Endothelial cell of umbilical vein (primary cell): Measurements from ENCODE around the gene PVR. TPM values are rescaled to one million over a fixed set of nuclear protein-coding genes. Genes with fewer than 3 reads are reported as not detected.

Experiments
- BruUV-seq: library from RNA; stranded (reverse); fragments of 400-500 nt; replicated peaks from 2 replicates; lab custom pipeline; 2021; lab: Mats Ljungman, UMichigan
- CTCF ChIA-PET: fragments of 300-600, 350-600 bp; sonication (Branson Sonifier 250); formaldehyde crosslinking; loops from one replicate; lab custom pipeline; 2021; ENCODE audit warnings: antibody characterized with exemption, inconsistent platforms; lab: Charles Lee
- POLR2A ChIA-PET: fragments of 300-600, 350-600 bp; sonication (Branson Sonifier 250); formaldehyde crosslinking; loops from one replicate; lab custom pipeline; 2021; ENCODE audit warnings: antibody characterized with exemption, inconsistent platforms; lab: Charles Lee
- DNase-seq: peaks from one replicate; pipeline ENCODE4 v3.0.0-alpha.2; 2011; ENCODE audit warnings: low read depth, low spot score
- FAIRE-seq: peaks from 2 replicates; lab custom pipeline; 2011; peaks lifted over from hg19 to GRCh38; lab: Jason Lieb, UNC
- H2AFZ ChIP-seq: 2 replicates; pipeline ENCODE4 v1.6.0; 2012; ENCODE audit warnings: low read depth, low read length, control low read depth, inconsistent platforms
- H3K27ac ChIP-seq: 2 replicates; pipeline ENCODE4 v1.5.1; 2011; ENCODE audit warnings: low read depth, mild to moderate bottlenecking, control low read depth, low read length, moderate library complexity; ENCODE audit not compliant: insufficient read depth
- H3K27me3 ChIP-seq, 2 experiments: 2 replicates each; pipeline versions ENCODE4 v1.6.0 to v1.6.1; 2011; ENCODE audit warnings: low read length in 2 of 2, mixed read lengths in 1 of 2; ENCODE audit not compliant: control insufficient read depth in 2 of 2, insufficient read depth in 2 of 2
- H3K36me3 ChIP-seq, 2 experiments: 2 replicates in 1 of 2; 3 replicates in 1 of 2; pipeline ENCODE4 v1.5.1; 2011; ENCODE audit warnings: low read length in 2 of 2, mild to moderate bottlenecking in 1 of 2, moderate library complexity in 1 of 2; ENCODE audit not compliant: control insufficient read depth in 2 of 2, insufficient read depth in 2 of 2; ENCODE audit errors: extremely low read depth in 1 of 2
- H3K4me1 ChIP-seq: 3 replicates; pipeline ENCODE4 v1.5.1; 2011; ENCODE audit warnings: mild to moderate bottlenecking, low read length; ENCODE audit not compliant: control insufficient read depth, insufficient read depth; ENCODE audit errors: extremely low read depth
- H3K4me2 ChIP-seq: 2 replicates; pipeline ENCODE4 v1.6.1; 2011; ENCODE audit warnings: low read length, control low read depth, mixed read lengths; ENCODE audit not compliant: insufficient read depth
- H3K4me3 ChIP-seq, 3 experiments: fragments of 200-600 bp in 1 of 3; sonication (generic), shearing (Covaris generic) in 1 of 3; replicated peaks in 1 of 3; 2 replicates each; pipeline ENCODE4 v1.5.1; 2011 to 2016; ENCODE audit warnings: control low read depth in 3 of 3, low read length in 3 of 3, mild to moderate bottlenecking in 2 of 3, inconsistent platforms in 1 of 3, low read depth in 1 of 3, moderate library complexity in 1 of 3; ENCODE audit not compliant: insufficient read depth in 1 of 3
- H3K79me2 ChIP-seq: 2 replicates; pipeline ENCODE4 v1.6.0; 2012; ENCODE audit warnings: low read length, inconsistent platforms; ENCODE audit not compliant: control insufficient read depth, insufficient read depth
- H3K9ac ChIP-seq: replicated peaks from 2 replicates; pipeline ENCODE3; 2011; ENCODE audit warnings: low read length, control low read depth; ENCODE audit not compliant: insufficient read depth; ENCODE audit errors: extremely low read depth
- H3K9me1 ChIP-seq: replicated peaks from 3 replicates; pipeline ENCODE4 v1.6.0; 2011; ENCODE audit warnings: mild to moderate bottlenecking, low read length; ENCODE audit not compliant: control insufficient read depth, insufficient read depth; ENCODE audit errors: extremely low read depth
- H3K9me3 ChIP-seq: replicated peaks from 2 replicates; pipeline ENCODE4 v1.5.1; 2012; ENCODE audit warnings: low read length, inconsistent platforms; ENCODE audit not compliant: control insufficient read depth, insufficient read depth
- H4K20me1 ChIP-seq: replicated peaks from 2 replicates; pipeline ENCODE3; 2011; ENCODE audit warnings: mild to moderate bottlenecking, low read length; ENCODE audit not compliant: control insufficient read depth, insufficient read depth; ENCODE audit errors: extremely low read depth
- FOS ChIP-seq: IDR thresholded peaks from 2 replicates; pipeline ENCODE4 v1.6.1; 2011; ENCODE audit warnings: mild to moderate bottlenecking, low read length, moderate library complexity, borderline replicate concordance; ENCODE audit not compliant: insufficient read depth
- GATA2 ChIP-seq: IDR thresholded peaks from 2 replicates; pipeline ENCODE4 v1.7.0; 2011; ENCODE audit warnings: low read depth, mild to moderate bottlenecking, moderate library complexity, mixed read lengths, low read length; ENCODE audit not compliant: insufficient read length, insufficient read depth
- MYC ChIP-seq: IDR thresholded peaks from one replicate; pipeline ENCODE4 v1.6.1; 2011; ENCODE audit warnings: mild to moderate bottlenecking, low read depth, low read length
- POLR2A ChIP-seq: IDR thresholded peaks from 2 replicates; pipeline ENCODE4 v1.6.1; 2012; ENCODE audit warnings: low read depth, mild to moderate bottlenecking, control low read depth, low read length
- dilution Hi-C: fragments of 300-500 bp; cut with MboI; formaldehyde crosslinking; loops from one replicate; pipeline ENCODE4 v1.15.0; 2019; ENCODE audit warnings: low sequenced_read_pairs; ENCODE audit not compliant: extremely low pct_ligation_motif_present
- intact Hi-C: fragments of 100-400 bp; cut with micrococcal nuclease; formaldehyde crosslinking; loops from one replicate; pipeline ENCODE4 v1.10.0; 2022
- polyA plus RNA-seq, 4 experiments: library from polyadenylated mRNA; depleted of rRNA in 3 of 4; stranded (reverse) in 3 of 4; unstranded in 1 of 4; fragments of >200 nt; gene quantifications; 2 replicates each; pipeline versions ENCODE4 v1.2.1 to v1.2.3, GENCODE V29; 2011 to 2012; ENCODE audit warnings: missing spikeins in 1 of 4
- total RNA-seq: library from RNA; stranded (reverse); gene quantifications from 2 replicates; pipeline ENCODE4 v1.2.3, GENCODE V29; 2021
- TF ChIP-seq, protein P1 (sequence below): IDR thresholded peaks from 2 replicates; pipeline ENCODE4 v1.6.1; 2011; ENCODE audit not compliant: insufficient read depth, insufficient read length
- TF ChIP-seq, protein P2 (sequence below), 2 donors: IDR thresholded peaks; 1 replicate in 1 of 2; 2 replicates in 1 of 2; pipeline ENCODE4 v1.5.1; 2011; ENCODE audit warnings: low read length in 2 of 2, mild to moderate bottlenecking in 2 of 2, moderate library complexity in 2 of 2, control low read depth in 1 of 2, inconsistent platforms in 1 of 2, low read depth in 1 of 2; ENCODE audit not compliant: insufficient read depth in 1 of 2; ENCODE audit errors: extremely low read depth in 1 of 2

PVR gene
- total and polyA plus RNA-seq, 2 donors (not counting 3 experiments of a cell fraction or from before 2014, with no cell fraction given) = 133 to 226 TPM

DNA sequence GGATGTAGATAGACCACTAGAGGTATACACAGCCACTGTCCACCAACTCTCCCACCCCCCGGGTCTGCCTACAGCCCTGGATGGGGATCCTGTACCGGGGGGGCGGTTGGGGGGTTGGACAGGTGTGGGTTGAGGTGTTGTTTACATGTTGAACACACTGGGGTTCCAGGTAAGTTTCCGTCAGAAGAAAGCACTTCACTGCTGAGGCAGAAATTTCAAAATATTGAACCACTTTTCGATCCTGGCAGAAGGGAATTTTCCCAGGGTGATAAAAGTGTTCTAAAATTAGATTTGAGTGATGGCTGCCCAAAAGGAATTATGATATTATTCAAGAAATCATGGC, 48.6 kb downstream of the PVR start:
- TF ChIP-seq FOS = no peak
- no peak for TF ChIP-seq GATA2
- no peak for TF ChIP-seq POLR2A
- Histone ChIP-seq H3K9me3 (no peaks in the 10 kb centered on the region), H3K27ac (peak overlapping the region; percentile 85), H3K79me2 (no peaks in the 10 kb centered on the region), H3K4me2 (peak overlapping the region; percentile 32), H3K4me3 (no peak overlapping the region), H3K36me3 (no peaks in the 10 kb centered on the region), H3K4me1 (peaks cover 23% of the 10 kb centered on the region), H3K9me1 (no peaks in the 10 kb centered on the region), H2AFZ (no peak overlapping the region), H3K9ac (peak overlapping the region; percentile 49), H3K27me3 (no peaks in the 10 kb centered on the region), H4K20me1 (no peaks in the 10 kb centered on the region)
- dilution Hi-C loops (no loop called here), intact Hi-C loops (loop anchor here (1.0 kb wide), 2 partner anchors 26 to 31 kb away; no protein-coding TSS in a partner anchor)
- ChIA-PET POLR2A (interaction anchor here (0.6 to 0.7 kb wide), 2 partner anchors 26 to 74 kb away, joined by 3 to 4 read pairs; no protein-coding TSS in a partner anchor), CTCF (interaction anchor here (2.2 to 11.5 kb wide), 3 partner anchors 29 to 121 kb away, joined by 8 to 239 read pairs (median 166); no protein-coding TSS in a partner anchor)
- FAIRE-seq (no peak), DNase-seq (no peak)
- BruUV-seq = no TSS peak

GRCh38 chr19:44694184-44694579, 50.5 kb downstream of the PVR start:
- ChIA-PET CTCF (interaction anchor here (0.6 to 11.5 kb wide), 3 partner anchors 27 to 77 kb away, joined by 4 to 239 read pairs (median 166); no protein-coding TSS in a partner anchor), POLR2A (no interaction called here)
- Histone ChIP-seq H3K4me3 (no peak overlapping the region), H3K36me3 (no peaks in the 10 kb centered on the region), H3K4me2 (no peak overlapping the region), H3K9me3 (no peaks in the 10 kb centered on the region), H3K79me2 (no peaks in the 10 kb centered on the region), H4K20me1 (no peaks in the 10 kb centered on the region), H3K4me1 (peaks cover 23% of the 10 kb centered on the region), H3K27me3 (no peaks in the 10 kb centered on the region), H3K27ac (no peak overlapping the region), H2AFZ (no peak overlapping the region), H3K9ac (no peak overlapping the region), H3K9me1 (no peaks in the 10 kb centered on the region)
- TF ChIP-seq, protein P1, sequence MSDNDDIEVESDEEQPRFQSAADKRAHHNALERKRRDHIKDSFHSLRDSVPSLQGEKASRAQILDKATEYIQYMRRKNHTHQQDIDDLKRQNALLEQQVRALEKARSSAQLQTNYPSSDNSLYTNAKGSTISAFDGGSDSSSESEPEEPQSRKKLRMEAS = no peak
- TF ChIP-seq MYC (no peak), GATA2 (no peak), FOS (no peak), POLR2A (no peak)
- TF ChIP-seq, protein P2, sequence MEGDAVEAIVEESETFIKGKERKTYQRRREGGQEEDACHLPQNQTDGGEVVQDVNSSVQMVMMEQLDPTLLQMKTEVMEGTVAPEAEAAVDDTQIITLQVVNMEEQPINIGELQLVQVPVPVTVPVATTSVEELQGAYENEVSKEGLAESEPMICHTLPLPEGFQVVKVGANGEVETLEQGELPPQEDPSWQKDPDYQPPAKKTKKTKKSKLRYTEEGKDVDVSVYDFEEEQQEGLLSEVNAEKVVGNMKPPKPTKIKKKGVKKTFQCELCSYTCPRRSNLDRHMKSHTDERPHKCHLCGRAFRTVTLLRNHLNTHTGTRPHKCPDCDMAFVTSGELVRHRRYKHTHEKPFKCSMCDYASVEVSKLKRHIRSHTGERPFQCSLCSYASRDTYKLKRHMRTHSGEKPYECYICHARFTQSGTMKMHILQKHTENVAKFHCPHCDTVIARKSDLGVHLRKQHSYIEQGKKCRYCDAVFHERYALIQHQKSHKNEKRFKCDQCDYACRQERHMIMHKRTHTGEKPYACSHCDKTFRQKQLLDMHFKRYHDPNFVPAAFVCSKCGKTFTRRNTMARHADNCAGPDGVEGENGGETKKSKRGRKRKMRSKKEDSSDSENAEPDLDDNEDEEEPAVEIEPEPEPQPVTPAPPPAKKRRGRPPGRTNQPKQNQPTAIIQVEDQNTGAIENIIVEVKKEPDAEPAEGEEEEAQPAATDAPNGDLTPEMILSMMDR (IDR thresholded peaks at IDR 0.05; ENCODE audit: extremely low read depth in 1 of 2, insufficient read depth in 1 of 2, low read depth in 1 of 2, low read length in 2 of 2) = peak in 1 of 2 donors; percentile 20
- FAIRE-seq (no peak), DNase-seq (no peak)
- BruUV-seq = no TSS peak
- intact Hi-C loops (no loop called here), dilution Hi-C loops (no loop called here)
